Smooth muscle cell (in vitro differentiated cells): Measurements from ENCODE around the gene PMPCA. TPM values are rescaled to one million over a fixed set of nuclear protein-coding genes. Genes with fewer than 3 reads are reported as not detected.

Experiments
- DNase-seq: peaks from one replicate; lab custom pipeline; 2025; ENCODE audit not compliant: unreplicated experiment; lab: John Stamatoyannopoulos, UW
- H2AFZ ChIP-seq: fragments of 200-600 bp; sonication (generic); 2 replicates; pipeline ENCODE4 v1.6.0; 2016; ENCODE audit warnings: antibody characterized with exemption, low read depth, mild to moderate bottlenecking
- H3F3A ChIP-seq: fragments of 200-600 bp; sonication (generic); 2 replicates; pipeline ENCODE4 v1.6.0; 2017; ENCODE audit warnings: antibody characterized with exemption, low read depth
- H3K27ac ChIP-seq: fragments of 200-600 bp; sonication (generic); 2 replicates; pipeline ENCODE4 v1.5.1; 2016; ENCODE audit warnings: low read depth, mild to moderate bottlenecking
- H3K27me3 ChIP-seq: fragments of 200-600 bp; sonication (generic); 2 replicates; pipeline ENCODE4 v1.6.1; 2016; ENCODE audit warnings: low read depth, mild to moderate bottlenecking
- H3K36me3 ChIP-seq: fragments of 200-600 bp; sonication (generic); 2 replicates; pipeline ENCODE4 v1.5.1; 2016; ENCODE audit warnings: low read depth
- H3K4me1 ChIP-seq: fragments of 200-600 bp; sonication (generic); 2 replicates; pipeline ENCODE4 v1.5.1; 2016; ENCODE audit warnings: low read depth
- H3K4me2 ChIP-seq: fragments of 200-600 bp; sonication (generic); 2 replicates; pipeline ENCODE4 v1.6.0; 2016; ENCODE audit warnings: mild to moderate bottlenecking
- H3K4me3 ChIP-seq: fragments of 200-600 bp; sonication (generic); 2 replicates; pipeline ENCODE4 v1.5.1; 2016; ENCODE audit warnings: mild to moderate bottlenecking
- H3K79me2 ChIP-seq: fragments of 200-600 bp; sonication (generic); 2 replicates; pipeline ENCODE4 v1.6.0; 2016; ENCODE audit warnings: low read depth, mild to moderate bottlenecking
- H3K9ac ChIP-seq: fragments of 200-600 bp; sonication (generic); 2 replicates; pipeline ENCODE4 v1.6.0; 2016; ENCODE audit warnings: low read depth
- H3K9me3 ChIP-seq: fragments of 200-600 bp; sonication (generic); replicated peaks from 2 replicates; pipeline ENCODE4 v1.5.1; 2016; ENCODE audit warnings: low read depth
- H4K20me1 ChIP-seq: fragments of 200-600 bp; sonication (generic); 2 replicates; pipeline ENCODE4 v1.6.0; 2016; ENCODE audit warnings: low read depth
- CTCF ChIP-seq: fragments of 200-600 bp; sonication (generic); IDR thresholded peaks from 2 replicates; pipeline ENCODE4 v1.5.1; 2017; ENCODE audit warnings: borderline replicate concordance, mild to moderate bottlenecking, antibody characterized with exemption; ENCODE audit not compliant: insufficient read depth, poor library complexity, severe bottlenecking
- WGBS: methylation state at CpG from one replicate; pipeline ENCODE4 v1.1.7; 2016; ENCODE audit warnings: low lambda C conversion rate; 5-methylcytosine and 5-hydroxymethylcytosine counted together
- polyA plus RNA-seq: library from polyadenylated mRNA; unstranded; fragments of >200 nt; fragmentation: Nextera tagmentation; extraction: Ambion mirVana; gene quantifications from 2 replicates; pipeline ENCODE4 v1.2.1, GENCODE V29; 2016
- total RNA-seq: library from RNA; depleted of rRNA; stranded (reverse); fragments of >200 nt; gene quantifications from 2 replicates; pipeline ENCODE4 v1.2.3, GENCODE V29; 2014

The PMPCA gene
- total and polyA plus RNA-seq, 2 experiments from 2014 or later, result 39.8 to 73.0 TPM

DNA sequence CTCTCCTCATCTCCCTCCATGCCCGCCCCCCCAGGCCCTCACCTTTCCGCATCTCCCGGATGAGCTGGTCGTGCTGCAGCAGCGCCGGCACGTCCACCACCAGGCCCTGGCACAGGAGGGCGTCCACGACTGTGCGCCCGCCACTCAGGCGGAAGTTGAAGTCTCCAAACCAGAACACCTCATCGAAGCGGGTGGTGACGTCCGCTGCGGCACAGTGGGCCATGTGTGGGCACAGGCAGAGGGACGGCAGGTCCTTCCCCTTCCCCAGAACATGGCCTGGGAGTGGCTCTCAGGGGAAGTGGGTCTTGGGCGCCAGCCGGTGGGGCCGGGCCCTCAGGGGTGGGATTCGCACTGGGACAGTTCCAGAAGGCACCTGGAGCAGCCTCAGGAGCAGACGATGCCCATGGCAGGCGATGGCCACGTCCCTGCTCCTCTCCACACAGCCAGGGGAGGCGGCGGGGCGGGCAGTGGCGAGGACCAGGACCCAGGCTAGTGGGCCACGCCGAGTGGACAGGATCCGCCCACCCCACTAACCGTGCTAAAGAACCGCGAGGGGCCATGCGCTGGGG is 21.4 kb downstream of the PMPCA start:
- Histone ChIP-seq H3K9ac (no peak overlapping the region), H3K79me2 (peaks cover 14% of the 10 kb centered on the region), H3K4me3 (no peak overlapping the region), H3F3A (peaks cover 3% of the 10 kb centered on the region), H3K27me3 (no peaks in the 10 kb centered on the region), H4K20me1 (peaks cover 44% of the 10 kb centered on the region), H3K36me3 (no peaks in the 10 kb centered on the region), H2AFZ (no peak overlapping the region), H3K9me3 (no peaks in the 10 kb centered on the region), H3K4me2 (no peak overlapping the region), H3K4me1 (no peaks in the 10 kb centered on the region), H3K27ac (no peak overlapping the region)
- WGBS, result 94% methylated on average over 26 of the region's 36 CpGs
- DNase-seq, result no peak
- TF ChIP-seq CTCF, result no peak

DNA sequence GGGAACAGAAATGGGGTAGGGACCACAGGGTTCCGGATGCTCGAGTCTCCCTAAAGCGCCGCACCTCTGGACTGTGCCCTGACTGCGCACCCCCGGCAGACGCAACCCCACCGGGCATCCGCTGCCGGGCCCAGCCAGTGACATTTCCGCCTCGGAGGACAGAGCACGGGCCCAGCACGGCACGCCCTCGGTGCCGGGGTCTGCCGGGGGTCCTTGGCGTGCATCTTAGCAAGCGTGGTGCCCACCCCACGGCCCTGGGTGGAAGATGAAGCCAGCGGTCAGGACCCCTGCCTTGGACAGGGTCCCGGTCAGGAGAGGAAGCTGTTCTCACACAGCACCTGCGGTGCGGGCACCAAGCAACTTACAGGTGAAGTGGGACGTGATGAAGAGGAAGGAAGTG is 22.1 kb downstream of the PMPCA start:
- Histone ChIP-seq H3K27ac (no peak overlapping the region), H3K9ac (no peak overlapping the region), H3K27me3 (no peaks in the 10 kb centered on the region), H4K20me1 (peaks cover 51% of the 10 kb centered on the region), H3K9me3 (no peaks in the 10 kb centered on the region), H3F3A (no peaks in the 10 kb centered on the region), H3K4me1 (no peaks in the 10 kb centered on the region), H3K4me3 (no peak overlapping the region), H3K4me2 (no peak overlapping the region), H3K36me3 (no peaks in the 10 kb centered on the region), H3K79me2 (peaks cover 21% of the 10 kb centered on the region), H2AFZ (no peak overlapping the region)
- TF ChIP-seq CTCF, result no peak
- DNase-seq, result no peak
- WGBS, result 98% methylated on average over 26 of the region's 26 CpGs

- Histone ChIP-seq H3K36me3 (no peaks in the 10 kb centered on the region), H3K79me2 (peaks cover 27% of the 10 kb centered on the region), H3K9ac (no peak overlapping the region), H3K9me3 (no peaks in the 10 kb centered on the region), H3K27ac (no peak overlapping the region), H4K20me1 (peaks cover 57% of the 10 kb centered on the region), H3K4me3 (no peak overlapping the region), H3K27me3 (no peaks in the 10 kb centered on the region), H2AFZ (no peak overlapping the region), H3F3A (no peaks in the 10 kb centered on the region), H3K4me1 (peaks cover 4% of the 10 kb centered on the region), H3K4me2 (no peak overlapping the region)
- TF ChIP-seq CTCF, result no peak
- 96% methylated on average over 36 of the region's 36 CpGs for WGBS
- no peak for DNase-seq
Measured at GRCh38 chr9:136433043-136433715, 22.7 kb downstream of the PMPCA start.
